ENCODE measurements around the gene AADAC. TPM values are rescaled to one million over a fixed set of nuclear protein-coding genes. Genes with fewer than 3 reads are reported as not detected.

Gene AADAC
- total RNA-seq, 2 donors from 2014 or later, result not detected

- no peak for DNase-seq (ENCODE audit: low spot score)
- Histone ChIP-seq H3K36me3 (no peaks in the 10 kb centered on the region), H3K9me3 (no peaks in the 10 kb centered on the region), H3K27me3 (replicated peaks; ENCODE audit: insufficient read depth) (no peaks in the 10 kb centered on the region), H3K4me3 (no peak overlapping the region), H3K27ac (no peak overlapping the region), H3K4me1 (replicated peaks) (no peaks in the 10 kb centered on the region)
- no peak for TF ChIP-seq POLR2AphosphoS5 (IDR thresholded peaks at IDR 0.05)
- no peak for TF ChIP-seq POLR2A (IDR thresholded peaks at IDR 0.05)
- TF ChIP-seq CTCF (IDR thresholded peaks at IDR 0.05), result no peak
- intact Hi-C loops (cut with DNase I), result no loop called here
- 68% methylated on average over 3 of the region's 3 CpGs for WGBS
Measured at GRCh38 chr3:151875759-151876158, 61.8 kb downstream of the AADAC start.

- H3K27ac ChIP-seq, result no peak overlapping the region
- H3K27me3 ChIP-seq (replicated peaks; ENCODE audit: insufficient read depth), result no peaks in the 10 kb centered on the region
- H3K4me3 ChIP-seq, result no peak overlapping the region
- no peak for TF ChIP-seq CTCF (IDR thresholded peaks at IDR 0.05)
- no peaks in the 10 kb centered on the region for H3K4me1 ChIP-seq (replicated peaks)
- intact Hi-C loops (cut with DNase I), result no loop called here
- WGBS, result 94% methylated on average over 2 of the region's 2 CpGs
- H3K9me3 ChIP-seq, result no peaks in the 10 kb centered on the region
- no peak for DNase-seq (ENCODE audit: low spot score)
- no peaks in the 10 kb centered on the region for H3K36me3 ChIP-seq
Measured at GRCh38 chr3:151877269-151877668, 63.4 kb downstream of the AADAC start.

Other genes starting within 250 kb of the AADAC start
- gene AADACL2, start 80.2 kb upstream of the AADAC start, total RNA-seq, result under 1 TPM in 1 of 2 donors, not detected in 1; 0.62 TPM
- not detected for gene SUCNR1, start 59.5 kb downstream of the AADAC start, total RNA-seq